Ishikawa (cell line): ENCODE results near the gene ABHD16A.

Experiments
- CEBPB ChIP-seq: IDR thresholded peaks from 2 replicates; pipeline ENCODE4 v1.6.1; 2012
- EGR1 ChIP-seq: IDR thresholded peaks from 2 replicates; pipeline ENCODE4 v1.6.1; 2012
- EP300 ChIP-seq: IDR thresholded peaks from 2 replicates; pipeline ENCODE4 v1.6.1; 2012; ENCODE audit warnings: borderline replicate concordance
- FOXM1 ChIP-seq: IDR thresholded peaks from 2 replicates; pipeline ENCODE4 v1.6.1; 2012; ENCODE audit warnings: low read depth, borderline replicate concordance
- NFIC ChIP-seq: IDR thresholded peaks from 2 replicates; pipeline ENCODE4 v1.6.1; 2012
- RAD21 ChIP-seq: IDR thresholded peaks from 2 replicates; pipeline ENCODE4 v1.6.1; 2012; ENCODE audit warnings: low read depth
- REST ChIP-seq: IDR thresholded peaks from 2 replicates; pipeline ENCODE4 v1.6.1; 2012; ENCODE audit warnings: low read depth, mild to moderate bottlenecking
- TAF1 ChIP-seq: IDR thresholded peaks from 2 replicates; pipeline ENCODE4 v1.6.1; 2012; ENCODE audit warnings: low read depth, mild to moderate bottlenecking
- TCF12 ChIP-seq: IDR thresholded peaks from 2 replicates; pipeline ENCODE4 v1.6.1; 2012; ENCODE audit warnings: low read depth
- YY1 ChIP-seq: IDR thresholded peaks from 2 replicates; pipeline ENCODE4 v1.6.1; 2012; ENCODE audit warnings: low read depth
- TF ChIP-seq, protein P1 (sequence below): IDR thresholded peaks from 2 replicates; pipeline ENCODE4 v1.6.1; 2012
- TF ChIP-seq, protein P2 (sequence below): IDR thresholded peaks from 2 replicates; pipeline ENCODE4 v1.6.1; 2012

DNA sequence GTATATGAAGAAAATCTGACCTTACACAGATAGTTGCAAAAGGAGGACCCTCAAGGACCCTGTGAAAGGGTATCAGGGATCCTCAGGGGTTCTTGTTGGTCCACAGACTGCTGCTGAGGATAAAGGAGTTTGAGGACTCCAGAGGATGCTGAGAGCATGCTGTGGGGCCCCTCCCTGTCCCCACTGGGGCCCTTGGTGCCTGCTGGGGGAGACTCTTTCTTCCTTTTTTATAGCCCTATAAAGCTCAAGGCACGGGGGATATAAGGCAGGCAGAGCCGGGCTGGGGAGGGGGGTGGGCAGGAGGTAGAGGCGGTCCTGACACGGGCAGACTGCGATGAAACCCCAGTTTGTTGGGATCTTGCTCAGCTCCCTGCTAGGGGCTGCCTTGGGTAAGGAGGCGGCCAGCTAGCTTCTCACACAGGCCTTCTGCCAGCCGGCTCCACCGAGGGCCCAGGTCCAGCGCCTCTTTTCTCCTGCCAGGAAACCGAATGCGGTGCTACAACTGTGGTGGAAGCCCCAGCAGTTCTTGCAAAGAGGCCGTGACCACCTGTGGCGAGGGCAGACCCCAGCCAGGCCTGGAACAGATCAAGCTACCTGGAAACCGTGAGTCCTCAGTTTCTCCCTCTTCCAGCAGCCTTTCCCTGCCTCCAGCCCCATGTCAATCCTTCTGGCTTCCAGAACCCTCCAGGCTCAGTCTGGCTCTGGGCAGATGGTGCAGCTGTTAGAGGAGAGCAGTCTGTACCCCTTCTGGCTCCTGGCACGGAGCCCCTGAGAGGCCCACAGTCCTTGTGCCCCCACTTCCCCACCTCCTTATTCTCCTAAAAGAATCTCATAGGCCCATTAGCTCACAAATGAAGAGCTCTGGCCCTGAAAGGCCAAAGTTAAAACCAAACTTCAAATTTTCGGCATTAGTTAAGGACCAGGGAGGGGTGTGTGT is 12.2 kb upstream of the ABHD16A start, which contains the start of gene LY6G6D:
- TF ChIP-seq REST (no peak), RAD21 (no peak), CEBPB (no peak), TCF12 (no peak), EP300 (no peak), NFIC (no peak), FOXM1 (no peak), TAF1 (no peak), YY1 (no peak), EGR1 (no peak)
- TF ChIP-seq, protein P1, sequence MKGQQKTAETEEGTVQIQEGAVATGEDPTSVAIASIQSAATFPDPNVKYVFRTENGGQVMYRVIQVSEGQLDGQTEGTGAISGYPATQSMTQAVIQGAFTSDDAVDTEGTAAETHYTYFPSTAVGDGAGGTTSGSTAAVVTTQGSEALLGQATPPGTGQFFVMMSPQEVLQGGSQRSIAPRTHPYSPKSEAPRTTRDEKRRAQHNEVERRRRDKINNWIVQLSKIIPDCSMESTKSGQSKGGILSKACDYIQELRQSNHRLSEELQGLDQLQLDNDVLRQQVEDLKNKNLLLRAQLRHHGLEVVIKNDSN = no peak
- TF ChIP-seq, protein P2, sequence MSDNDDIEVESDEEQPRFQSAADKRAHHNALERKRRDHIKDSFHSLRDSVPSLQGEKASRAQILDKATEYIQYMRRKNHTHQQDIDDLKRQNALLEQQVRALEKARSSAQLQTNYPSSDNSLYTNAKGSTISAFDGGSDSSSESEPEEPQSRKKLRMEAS = no peak
